Skeletal muscle cell (primary cell): ENCODE results near the gene RAD21L1.
A peak's percentile ranks its signal among the peaks of the same experiment; 100 is the strongest.

Experiments used
- DNase-seq: peaks from one replicate; pipeline ENCODE4 v3.0.0-alpha.2; 2010; ENCODE audit warnings: low read depth
- H3K4me3 ChIP-seq: 2 replicates; pipeline ENCODE4 v1.5.1; 2011; ENCODE audit warnings: low read depth, mild to moderate bottlenecking, control low read depth, low read length, moderate library complexity

The RAD21L1 gene

GRCh38 chr20:1265916-1266166, 40.0 kb downstream of the RAD21L1 start:
- peak overlapping the region; percentile 66 for H3K4me3 ChIP-seq
- no peak for DNase-seq

DNA sequence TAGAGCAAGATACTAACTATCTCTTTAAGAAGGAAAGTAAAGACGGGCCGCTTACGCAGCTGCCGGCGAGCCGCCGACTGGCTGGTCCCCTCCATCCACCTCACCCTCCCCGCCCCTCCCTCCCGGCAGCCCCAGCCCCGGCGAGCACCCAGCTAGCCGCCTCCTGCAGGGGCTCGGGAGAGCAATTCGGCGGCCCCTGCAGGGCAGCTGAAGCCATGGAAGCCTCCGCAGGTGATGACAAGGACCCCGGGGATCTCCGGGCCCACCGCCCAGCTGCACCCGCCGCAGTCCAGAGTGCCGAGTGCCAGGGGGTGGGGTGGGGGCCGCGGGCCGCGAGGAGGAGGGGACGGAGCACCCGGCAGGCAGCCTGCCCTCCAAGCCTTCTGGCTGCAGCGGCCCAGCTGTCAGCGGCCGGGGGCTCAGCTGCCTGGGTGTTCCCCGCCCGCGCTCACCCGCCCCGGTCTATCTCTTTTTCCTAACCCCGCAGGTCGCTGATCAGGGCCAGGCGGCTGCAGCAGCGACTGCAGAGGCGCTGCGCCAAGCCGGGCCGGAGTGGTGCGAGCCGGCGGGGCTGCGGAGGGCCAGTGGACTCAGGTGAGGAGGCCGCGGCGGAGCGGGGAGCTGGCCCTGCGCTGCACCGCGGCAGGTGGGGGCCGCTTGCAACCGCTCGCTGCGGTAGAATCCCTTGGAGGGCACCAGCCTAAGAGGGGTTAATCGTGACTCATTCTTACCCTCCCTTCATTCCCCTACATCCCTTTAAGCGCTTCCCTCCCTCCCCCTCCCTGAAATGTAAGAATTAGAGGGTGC, 40.5 kb downstream of the RAD21L1 start, which contains the start of gene SNPH:
SNPH (plus strand) TSS at position 128 of the 807 bp plus-strand sequence. CDS start 29,946 bp downstream, outside the sequence.
- DNase-seq, result peak; percentile 46
- peak within 1 kb of the TSS; percentile 66 for H3K4me3 ChIP-seq

DNA sequence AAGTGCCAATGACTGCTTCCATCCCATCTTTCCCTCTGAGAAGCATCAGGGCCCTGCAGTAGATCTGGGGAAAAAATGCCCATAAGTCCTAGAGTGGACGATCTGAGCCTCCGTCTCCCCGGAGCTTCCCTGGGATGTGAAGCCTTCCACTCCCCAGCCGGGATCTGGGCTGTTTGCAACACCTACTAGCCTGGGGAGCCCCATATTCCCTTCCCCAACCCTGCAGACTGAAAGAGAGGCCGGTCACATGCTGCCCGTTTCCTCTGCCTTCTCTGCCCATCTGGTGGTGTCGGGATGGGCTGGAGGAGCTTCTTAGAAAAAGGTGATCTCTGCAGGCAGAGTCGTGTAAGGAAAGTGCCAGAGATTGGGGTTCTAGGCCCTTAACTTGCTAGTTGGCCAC, 41.3 kb downstream of the RAD21L1 start:
- peak overlapping the region; percentile 66 for H3K4me3 ChIP-seq
- no peak for DNase-seq

DNA sequence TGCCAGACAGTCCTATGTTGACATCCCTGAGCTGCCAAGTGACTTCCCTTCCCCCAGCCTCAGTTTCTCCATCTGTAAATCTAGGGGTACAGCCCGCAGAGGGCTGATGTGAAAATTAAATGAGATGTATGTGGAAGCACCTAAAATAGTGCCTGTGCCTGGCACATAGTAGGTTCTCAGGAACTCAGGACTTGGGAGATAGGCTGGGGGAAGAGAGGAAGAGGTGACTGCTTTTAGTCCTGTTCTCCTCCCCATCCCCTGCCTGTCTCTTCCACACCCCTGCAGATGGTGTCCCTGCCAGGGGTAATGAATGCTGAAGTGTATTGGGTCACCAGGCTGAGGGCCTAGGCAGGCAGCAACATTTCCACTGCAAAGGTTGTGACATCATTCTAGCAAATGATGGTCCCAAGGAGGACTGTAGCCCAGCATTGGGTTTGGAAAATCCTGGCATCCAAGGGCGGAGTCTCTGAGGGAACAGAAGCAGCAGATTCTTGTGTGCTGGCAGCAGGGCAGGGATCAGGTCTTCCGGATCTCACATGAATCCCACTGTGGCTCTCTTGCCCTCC, 42.0 kb downstream of the RAD21L1 start:
- H3K4me3 ChIP-seq, result no peak overlapping the region
- DNase-seq, result no peak

GRCh38 chr20:1269235-1269634, 43.4 kb downstream of the RAD21L1 start:
- DNase-seq, result no peak
- H3K4me3 ChIP-seq, result no peak overlapping the region

- H3K4me3 ChIP-seq, result no peak overlapping the region
- DNase-seq, result no peak
Measured at GRCh38 chr20:1269850-1270249, 44.0 kb downstream of the RAD21L1 start.

GRCh38 chr20:1272368-1273100, 46.7 kb downstream of the RAD21L1 start:
- no peak for DNase-seq
- H3K4me3 ChIP-seq, result no peak overlapping the region

GRCh38 chr20:1273366-1273765, 47.5 kb downstream of the RAD21L1 start:
- DNase-seq, result no peak
- H3K4me3 ChIP-seq, result no peak overlapping the region

DNA sequence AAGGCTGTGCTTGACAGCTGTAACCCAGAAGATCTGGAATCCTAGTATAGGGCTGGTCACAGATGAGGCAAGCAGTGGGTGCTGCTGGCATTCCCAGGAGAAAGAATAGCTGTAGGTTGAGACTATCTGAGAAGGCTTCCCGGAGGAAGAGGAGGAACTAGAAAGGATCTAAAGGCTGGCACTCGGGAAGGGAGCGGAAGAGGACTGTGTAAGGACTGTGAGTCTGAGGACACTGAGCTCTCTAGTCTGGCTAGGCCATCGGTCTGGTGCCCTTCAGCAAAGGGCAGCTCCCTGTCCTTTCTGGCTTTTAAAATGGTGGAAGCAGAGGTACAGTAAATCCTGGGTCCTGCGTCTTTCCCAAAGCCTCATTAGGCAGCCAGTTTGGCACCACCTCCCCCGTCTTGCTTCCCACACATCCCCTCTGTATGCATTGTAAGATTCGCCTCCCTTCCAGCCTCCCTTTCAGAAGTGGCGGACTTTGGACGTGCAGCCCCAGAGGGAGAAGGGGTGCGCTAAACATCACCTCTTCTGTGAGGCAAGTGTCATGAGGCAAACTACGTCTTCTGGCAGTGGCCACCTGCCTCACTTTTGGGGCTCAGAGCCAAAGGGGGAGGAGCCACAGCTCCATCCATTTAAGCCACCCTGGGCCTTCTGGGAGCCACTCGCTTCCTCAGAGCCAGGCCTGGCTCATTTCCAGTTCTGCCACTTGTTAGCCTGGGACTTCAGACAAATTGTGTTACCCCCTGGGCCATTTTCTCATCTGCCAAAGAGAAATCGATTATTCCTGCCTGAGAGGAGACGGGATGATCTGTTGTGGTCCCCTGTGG, 48.9 kb downstream of the RAD21L1 start:
- no peak for DNase-seq
- H3K4me3 ChIP-seq, result no peak overlapping the region

- no peak overlapping the region for H3K4me3 ChIP-seq
- DNase-seq, result no peak
Measured at GRCh38 chr20:1275919-1276318, 50.1 kb downstream of the RAD21L1 start.

GRCh38 chr20:1277529-1278322, 51.9 kb downstream of the RAD21L1 start:
- no peak overlapping the region for H3K4me3 ChIP-seq
- no peak for DNase-seq

- no peak overlapping the region for H3K4me3 ChIP-seq
- no peak for DNase-seq
Measured at GRCh38 chr20:1278993-1279392, 53.1 kb downstream of the RAD21L1 start.

DNA sequence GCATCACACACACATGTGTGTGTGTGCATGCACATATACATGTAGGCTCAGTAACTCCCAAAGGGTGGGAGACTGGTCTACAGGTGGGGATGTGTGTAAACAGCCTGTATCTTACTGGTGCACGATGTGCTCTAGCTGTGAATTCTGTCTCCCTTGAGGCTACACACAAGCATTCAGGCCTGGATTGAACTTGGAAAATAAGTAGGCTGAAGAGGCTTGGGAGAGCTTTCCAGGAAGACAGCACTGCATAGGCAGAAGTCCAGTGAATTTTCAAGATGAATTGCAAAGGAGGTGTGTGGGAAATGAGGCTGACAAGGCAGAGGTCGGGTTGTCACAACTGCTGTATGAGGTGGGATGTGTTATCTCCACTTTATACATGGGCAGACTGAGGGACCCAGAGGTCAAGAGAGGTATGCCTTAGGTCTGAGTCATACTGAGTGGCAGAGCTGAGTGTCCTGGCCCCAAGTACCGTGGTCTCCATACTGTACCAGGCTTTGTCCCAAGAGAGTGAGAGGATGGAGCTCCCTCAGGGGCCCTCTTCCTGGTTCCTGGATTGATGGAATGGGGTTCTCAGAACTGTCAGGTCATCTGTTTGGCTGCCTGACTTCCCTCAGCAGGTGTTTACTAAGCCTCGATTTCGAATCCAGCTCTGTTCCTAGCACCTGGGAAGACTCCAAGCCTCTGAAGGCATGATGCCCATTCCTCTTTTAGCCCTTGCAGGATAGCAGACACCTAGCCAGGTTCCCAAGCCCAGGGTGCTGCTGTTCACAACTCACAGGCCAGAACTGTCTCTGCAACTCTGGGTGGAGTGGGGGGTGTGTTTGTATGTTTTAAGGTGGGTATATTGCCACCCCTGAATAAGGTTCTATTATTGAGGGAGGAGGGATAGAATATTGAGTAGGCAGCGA, 54.6 kb downstream of the RAD21L1 start:
- DNase-seq, result no peak
- no peak overlapping the region for H3K4me3 ChIP-seq

DNA sequence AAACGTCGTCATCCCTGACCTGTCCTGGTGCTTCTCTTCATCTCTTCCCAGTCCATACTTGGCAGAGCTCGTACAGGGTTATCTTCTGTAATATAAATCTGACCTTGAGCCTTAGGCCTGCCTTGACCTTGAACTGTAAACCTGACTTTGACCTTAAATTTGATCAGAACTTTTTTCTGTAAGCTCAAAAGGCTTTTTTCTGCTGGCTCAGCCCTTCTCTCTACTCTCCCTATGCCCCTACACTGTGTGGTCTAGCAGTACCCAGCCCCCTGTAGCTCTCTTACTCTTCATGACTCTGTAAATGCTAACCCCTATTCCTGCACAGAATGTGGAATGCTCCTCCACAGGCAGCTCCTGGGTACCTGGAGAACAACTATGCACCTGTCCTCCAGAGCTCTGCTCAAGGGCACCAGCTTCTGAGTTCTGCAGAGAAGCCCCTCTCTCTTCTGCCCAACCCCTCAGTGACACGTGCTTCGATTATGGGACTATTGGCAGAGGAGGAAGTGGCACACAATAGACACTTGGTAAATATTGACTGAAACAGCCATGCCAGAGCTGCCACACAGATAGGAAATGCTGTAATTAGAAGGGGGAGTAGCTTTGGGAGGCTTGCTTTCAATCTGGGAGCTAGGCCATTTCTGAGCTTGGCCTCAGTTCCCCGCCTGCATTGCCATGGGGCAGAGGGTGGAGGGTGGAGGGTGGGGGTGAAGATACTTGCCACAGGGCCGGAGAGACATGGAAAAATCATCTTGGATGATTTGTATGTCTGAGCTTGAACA, 55.6 kb downstream of the RAD21L1 start:
- H3K4me3 ChIP-seq, result no peak overlapping the region
- no peak for DNase-seq

- no peak overlapping the region for H3K4me3 ChIP-seq
- no peak for DNase-seq
Measured at GRCh38 chr20:1282966-1283365, 57.1 kb downstream of the RAD21L1 start.

DNA sequence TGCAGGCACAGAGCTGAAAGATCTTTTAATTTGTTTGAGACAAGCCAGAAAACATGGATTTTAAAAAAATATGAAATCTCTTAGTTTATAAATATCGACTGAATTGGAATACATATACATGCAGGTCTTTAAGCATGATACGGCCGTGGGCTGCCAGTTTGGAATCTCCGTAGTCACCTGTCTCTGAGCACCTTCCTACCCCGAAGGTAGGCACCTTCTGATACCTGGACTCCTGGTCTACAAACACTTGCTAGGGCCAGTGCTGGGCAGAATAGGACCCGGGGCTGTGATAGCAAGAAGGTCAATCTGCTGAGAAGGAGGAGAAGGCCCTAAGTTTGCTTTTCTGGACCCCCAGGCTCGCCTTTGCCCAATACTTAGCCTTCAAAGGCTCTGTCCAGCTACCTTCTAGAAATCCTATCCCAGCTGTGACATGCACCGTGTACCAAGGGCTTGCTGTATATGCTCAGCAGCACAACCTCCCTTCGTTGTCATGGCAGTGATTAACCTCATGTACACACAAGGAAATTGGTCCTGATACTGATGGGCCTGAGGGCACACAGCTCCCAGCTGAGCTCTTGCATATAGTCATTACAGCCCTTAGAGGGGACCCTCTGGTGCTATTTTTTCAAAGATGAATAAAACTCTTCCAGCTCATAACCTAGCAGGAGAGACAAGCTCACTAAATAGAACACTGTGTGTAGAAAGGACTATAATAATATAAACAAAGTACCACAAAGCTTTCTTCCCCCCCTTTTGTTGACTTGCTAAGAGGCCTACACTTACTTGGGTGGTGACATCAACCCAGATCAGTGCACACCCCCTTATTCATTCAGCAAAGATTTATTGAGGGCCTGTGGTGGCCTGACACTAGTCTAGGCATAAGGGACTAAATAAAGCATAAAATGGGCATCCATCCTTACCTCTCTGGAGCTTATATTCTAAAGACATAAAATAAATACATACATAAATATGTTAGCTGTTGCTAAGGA, 58.0 kb downstream of the RAD21L1 start:
- no peak for DNase-seq
- H3K4me3 ChIP-seq, result no peak overlapping the region
